HK-2 (cell line): Measurements from ENCODE around the gene TMEM150B.

Experiments
- DNase-seq: peaks from one replicate; pipeline ENCODE4 v3.0.0-alpha.2; 2018; ENCODE audit not compliant: unreplicated experiment

The TMEM150B gene

GRCh38 chr19:55306712-55307111, 18.4 kb downstream of the TMEM150B start:
- no peak for DNase-seq

GRCh38 chr19:55305983-55306562, 19.1 kb downstream of the TMEM150B start:
- DNase-seq: peak; percentile 30

- DNase-seq: peak; percentile 40
Measured at GRCh38 chr19:55305491-55305890, 19.6 kb downstream of the TMEM150B start.

- DNase-seq: no peak
Measured at GRCh38 chr19:55304980-55305379, 20.2 kb downstream of the TMEM150B start.

- DNase-seq: no peak
Measured at GRCh38 chr19:55304279-55304978, 20.7 kb downstream of the TMEM150B start.

GRCh38 chr19:55303477-55303876, 21.7 kb downstream of the TMEM150B start:
- no peak for DNase-seq

- no peak for DNase-seq
Measured at GRCh38 chr19:55302318-55302703, 22.8 kb downstream of the TMEM150B start.

GRCh38 chr19:55301459-55302317, 23.5 kb downstream of the TMEM150B start:
- DNase-seq: peak; percentile 95

- DNase-seq: no peak
Measured at GRCh38 chr19:55300886-55301458, 24.2 kb downstream of the TMEM150B start.

- no peak for DNase-seq
Measured at GRCh38 chr19:55299991-55300390, 25.1 kb downstream of the TMEM150B start.

GRCh38 chr19:55297267-55297666, 27.9 kb downstream of the TMEM150B start:
- DNase-seq: no peak

GRCh38 chr19:55289117-55289796, 35.9 kb downstream of the TMEM150B start:
- DNase-seq: no peak

- DNase-seq: no peak
Measured at GRCh38 chr19:55287361-55288079, 37.6 kb downstream of the TMEM150B start.

- DNase-seq: no peak
Measured at GRCh38 chr19:55285229-55285890, 39.8 kb downstream of the TMEM150B start.

GRCh38 chr19:55284405-55285058, 40.6 kb downstream of the TMEM150B start:
- DNase-seq: no peak

GRCh38 chr19:55283548-55284377, 41.4 kb downstream of the TMEM150B start, which contains the start of gene BRSK1:
Gene BRSK1, plus strand, starts transcription at chr19:55283997. Its CDS starts 446 bp downstream, at chr19:55284443.
- no peak for DNase-seq

- DNase-seq: peak; percentile 99
Measured at GRCh38 chr19:55279770-55280643, 45.1 kb downstream of the TMEM150B start, which contains the start of gene HSPBP1. Gene HSPBP1, minus strand, starts transcription at chr19:55280110. Its CDS starts 502 bp downstream, at chr19:55279608.

GRCh38 chr19:55279340-55279739, 45.8 kb downstream of the TMEM150B start:
- no peak for DNase-seq
